K562 (cell line): ENCODE results near the gene CLASP1. TPM values are rescaled to one million over a fixed set of nuclear protein-coding genes. Genes with fewer than 3 reads are reported as not detected.

Experiments
- ATAC-seq: fragments of 200-7000 bp; cut with Tn5 transposase; 3 replicates; pipeline ENCODE4 v1.9.1; 2020; ENCODE audit warnings: moderate library complexity
- BruUV-seq: library from RNA; stranded (reverse); fragments of 400-500 nt; replicated peaks from 2 replicates; lab custom pipeline; 2021; lab: Mats Ljungman, UMichigan
- CTCF ChIA-PET: fragments of 300-600 bp; formaldehyde crosslinking; extraction: SDS; loops from one replicate; lab custom pipeline; 2021; ENCODE audit warnings: low intra/inter-chr PET ratio; lab: Yijun Ruan, JAX
- POLR2A ChIA-PET: fragments of 300-600, 350-650 bp; sonication (Branson Sonifier 250); formaldehyde crosslinking; extraction: SDS; loops from one replicate; lab custom pipeline; 2021; ENCODE audit warnings: antibody characterized with exemption, inconsistent platforms; lab: Yijun Ruan, JAX
- DNase-seq, 4 experiments: peaks; one replicate each; pipeline versions ENCODE4 v3.0.0 to v3.0.0-alpha.2; 2011 to 2018; ENCODE audit warnings: low spot score in 3 of 4, mixed read lengths in 3 of 4; ENCODE audit errors: extremely low read depth in 1 of 4
- FAIRE-seq: peaks from 2 replicates; lab custom pipeline; 2011; peaks lifted over from hg19 to GRCh38; lab: Jason Lieb, UNC
- H2AFZ ChIP-seq: 2 replicates; pipeline ENCODE4 v1.6.0; 2011; ENCODE audit warnings: low read depth, low read length, control low read depth, inconsistent platforms
- H3K27ac ChIP-seq: fragments of 200-600 bp; 3 replicates; pipeline ENCODE4 v1.8.0; 2011; ENCODE audit warnings: low read depth, mild to moderate bottlenecking, control low read depth, inconsistent platforms, low read length, moderate library complexity, mixed read lengths; ENCODE audit errors: extremely low read depth
- H3K27me3 ChIP-seq, 2 experiments: fragments of 300-600 bp in 1 of 2; 2 replicates in 1 of 2; 3 replicates in 1 of 2; pipeline versions ENCODE4 v1.6.0 to v1.8.0; 2011; ENCODE audit warnings: inconsistent platforms in 2 of 2, low read length in 2 of 2, mild to moderate bottlenecking in 1 of 2, mixed read lengths in 1 of 2, moderate library complexity in 1 of 2; ENCODE audit not compliant: control insufficient read depth in 2 of 2, insufficient read depth in 2 of 2
- H3K36me3 ChIP-seq: fragments of 300-600 bp; 3 replicates; pipeline ENCODE4 v1.8.0; 2011; ENCODE audit warnings: mild to moderate bottlenecking, low read length, inconsistent platforms; ENCODE audit not compliant: control insufficient read depth, insufficient read depth
- H3K4me1 ChIP-seq, 2 experiments: fragments of 200-600 bp in 1 of 2; replicated peaks in 1 of 2; 2 replicates in 1 of 2; 3 replicates in 1 of 2; pipeline versions ENCODE4 v1.5.1 to v1.8.0; 2011; ENCODE audit warnings: inconsistent platforms in 2 of 2, low read length in 2 of 2, mild to moderate bottlenecking in 1 of 2, mixed read lengths in 1 of 2, moderate library complexity in 1 of 2; ENCODE audit not compliant: control insufficient read depth in 2 of 2, insufficient read depth in 2 of 2
- H3K4me2 ChIP-seq: 2 replicates; pipeline ENCODE4 v1.6.1; 2011; ENCODE audit warnings: low read length, control low read depth, inconsistent platforms, mixed read lengths; ENCODE audit not compliant: insufficient read depth
- H3K4me3 ChIP-seq: fragments of 200-600 bp; sonication (generic), shearing (Covaris generic); 2 replicates; pipeline ENCODE4 v1.5.1; 2016; ENCODE audit warnings: control low read depth, inconsistent platforms
- H3K79me2 ChIP-seq: fragments of 200-600 bp; 3 replicates; pipeline ENCODE4 v1.8.0; 2011; ENCODE audit warnings: low read length, inconsistent platforms; ENCODE audit not compliant: control insufficient read depth, insufficient read depth
- H3K9ac ChIP-seq, 2 experiments: 2 replicates each; pipeline versions ENCODE4 v1.6.0 to v1.6.1; 2011; ENCODE audit warnings: low read depth in 2 of 2, low read length in 2 of 2, control low read depth in 1 of 2, inconsistent platforms in 1 of 2, mild to moderate bottlenecking in 1 of 2, mixed read lengths in 1 of 2; ENCODE audit not compliant: insufficient read depth in 1 of 2
- H3K9me1 ChIP-seq: one replicate; pipeline ENCODE4 v1.6.0; 2011; ENCODE audit warnings: inconsistent platforms, mild to moderate bottlenecking, low read length, moderate library complexity; ENCODE audit not compliant: control insufficient read depth, insufficient read depth
- H3K9me3 ChIP-seq: replicated peaks from 2 replicates; pipeline ENCODE4 v1.5.1; 2011; ENCODE audit warnings: low read depth, low read length, inconsistent platforms; ENCODE audit not compliant: control insufficient read depth, insufficient read depth
- H4K20me1 ChIP-seq: replicated peaks from 2 replicates; pipeline ENCODE4 v1.6.1; 2011; ENCODE audit warnings: low read length, inconsistent platforms, mixed read lengths; ENCODE audit not compliant: control insufficient read depth, insufficient read depth
- ZBTB7A ChIP-seq: IDR thresholded peaks from 2 replicates; pipeline ENCODE4 v1.6.1; 2011; ENCODE audit warnings: low read depth, mild to moderate bottlenecking, low read length, moderate library complexity, borderline replicate concordance; ENCODE audit not compliant: control insufficient read depth
- WGBS: fragments of 100-300 bp; shearing (Covaris generic); methylation state at CpG from one replicate; pipeline ENCODE4 v1.1.6; 2016; ENCODE audit warnings: low coverage, mixed read lengths; ENCODE audit not compliant: insufficient coverage; ENCODE audit errors: missing lambda C conversion rate; 5-methylcytosine and 5-hydroxymethylcytosine counted together
- in situ Hi-C: fragments of 300-500 bp; cut with MboI; formaldehyde crosslinking; loops from 4 replicates; pipeline ENCODE4 v1.15.0; 2018; ENCODE audit warnings: inconsistent platforms, mixed read lengths
- intact Hi-C: fragments of 100-400 bp; cut with micrococcal nuclease; formaldehyde crosslinking; loops from 2 replicates; pipeline ENCODE4 v1.14.2; 2022
- polyA plus RNA-seq, 8 experiments: library from polyadenylated mRNA; depleted of rRNA in 4 of 8; stranded (reverse) in 5 of 8; unstranded in 3 of 8; fragments of >200 nt; fragmentation: Nextera tagmentation in 2 of 8; fragmentation: Illumina TruSeq in 1 of 8; extraction: Ambion mirVana in 2 of 8; extraction: Trizol in 1 of 8; gene quantifications; 2 replicates each; pipeline versions ENCODE4 v1.2.1 to v1.2.3, GENCODE V29; 2011 to 2014; ENCODE audit warnings: inconsistent platforms in 1 of 8, missing spikeins in 1 of 8
- total RNA-seq, 7 experiments: library from RNA; depleted of rRNA in 6 of 7; stranded (reverse); fragments of >200 nt in 6 of 7; fragmentation: Illumina TruSeq in 2 of 7; extraction: Trizol in 2 of 7; gene quantifications; 2 replicates each; pipeline versions ENCODE4 v1.2.1 to v1.2.3, GENCODE V29; 2011 to 2021; ENCODE audit warnings: low replicate concordance in 1 of 7
- TF ChIP-seq, protein P1 (sequence below), 3 experiments: IDR thresholded peaks in 2 of 3; conservative IDR thresholded peaks in 1 of 3; 2 replicates each; pipeline ENCODE4 v1.5.1; 2011 to 2012; ENCODE audit warnings: low read length in 3 of 3, mild to moderate bottlenecking in 3 of 3, control low read depth in 2 of 3, improper control_type of control experiment in 1 of 3, inconsistent platforms in 1 of 3, low read depth in 1 of 3, mixed read lengths in 1 of 3, moderate library complexity in 1 of 3; ENCODE audit not compliant: insufficient read depth in 2 of 3

Gene CLASP1
- total and polyA plus RNA-seq, 9 of the 15 experiments (the other 6 are each of a cell fraction or from before 2014, with no cell fraction given), result 1.7 to 40.3 (median 20.7) TPM

DNA sequence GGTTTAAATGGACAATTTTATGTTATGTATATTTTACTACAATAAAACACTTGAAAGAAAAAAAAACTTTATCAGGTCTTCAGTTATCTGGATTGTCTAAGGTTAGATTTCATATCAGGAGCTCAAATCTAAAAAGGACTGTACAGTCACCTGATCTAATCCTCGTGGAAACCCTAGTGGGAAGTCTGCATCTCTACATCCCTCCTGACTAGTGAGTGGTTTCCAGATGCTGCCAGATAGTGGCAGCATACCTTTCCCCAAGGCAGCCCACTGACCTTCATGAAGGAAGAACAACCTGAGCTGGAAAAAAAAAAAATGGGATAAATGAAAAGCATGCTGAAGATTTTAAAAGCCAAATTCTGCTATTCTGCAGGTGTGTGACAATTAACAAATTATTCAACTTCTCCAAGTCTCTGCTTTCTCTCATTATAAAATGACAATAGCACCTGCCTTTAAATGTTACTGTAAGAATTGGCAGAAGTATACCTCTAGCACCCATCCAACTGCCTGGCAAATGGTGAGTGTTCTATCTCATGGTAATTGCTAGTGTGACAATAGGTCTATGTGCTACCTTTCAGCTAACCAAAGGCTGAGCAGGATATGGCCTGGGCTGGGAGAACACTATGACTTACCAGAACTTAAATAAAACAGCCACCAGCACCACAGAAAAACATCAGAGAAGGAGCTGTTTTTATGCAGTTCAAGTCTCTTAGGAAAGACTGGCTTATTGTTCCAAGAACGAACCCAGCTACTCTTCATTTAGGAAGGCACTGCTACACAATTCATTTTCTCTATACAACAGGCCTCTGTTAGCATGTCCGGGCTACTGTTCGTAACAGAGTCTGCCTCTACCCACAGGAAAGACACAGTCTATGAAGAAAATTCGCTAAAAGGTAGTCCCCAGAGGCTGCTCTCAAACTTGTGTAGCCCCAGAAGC lies 8.6 kb downstream of the CLASP1 start:
- peaks cover 3% of the 10 kb centered on the region in 2 experiments; a peak in 1 of 5 replicates for H3K4me1 ChIP-seq
- no peaks in the 10 kb centered on the region for H4K20me1 ChIP-seq
- in situ Hi-C loops, result no loop called here
- FAIRE-seq (no peak), DNase-seq (peak in 3 of 4 experiments; percentile 18 to 42 (median 42)), ATAC-seq (peak; percentile 44)
- H3K79me2 ChIP-seq, result peaks cover 84% of the 10 kb centered on the region
- H3K9ac ChIP-seq, result no peak overlapping the region
- no peaks in the 10 kb centered on the region for H3K27me3 ChIP-seq
- intact Hi-C loops, result no loop called here
- H3K36me3 ChIP-seq, result peaks cover 10% of the 10 kb centered on the region; the same call in 1 of the 3 replicates
- H3K4me3 ChIP-seq, result no peak overlapping the region
- H2AFZ ChIP-seq, result no peak overlapping the region
- peak overlapping the region; percentile 43; the same call in 1 of the 3 replicates for H3K27ac ChIP-seq
- no peak overlapping the region for H3K4me2 ChIP-seq
- no peaks in the 10 kb centered on the region for H3K9me1 ChIP-seq
- POLR2A ChIA-PET, result interaction anchor here (0.7 to 1.6 kb wide), 3 partner anchors 9 to 90 kb away, joined by 3 to 7 read pairs (median 3); partner anchors contain the start of gene CLASP1
- 54% methylated on average over 5 of the region's 5 CpGs for WGBS
- CTCF ChIA-PET, result no interaction called here
- H3K9me3 ChIP-seq, result peaks cover 3% of the 10 kb centered on the region
- BruUV-seq, result no TSS peak
- no peak for TF ChIP-seq ZBTB7A
- TF ChIP-seq, protein P1, sequence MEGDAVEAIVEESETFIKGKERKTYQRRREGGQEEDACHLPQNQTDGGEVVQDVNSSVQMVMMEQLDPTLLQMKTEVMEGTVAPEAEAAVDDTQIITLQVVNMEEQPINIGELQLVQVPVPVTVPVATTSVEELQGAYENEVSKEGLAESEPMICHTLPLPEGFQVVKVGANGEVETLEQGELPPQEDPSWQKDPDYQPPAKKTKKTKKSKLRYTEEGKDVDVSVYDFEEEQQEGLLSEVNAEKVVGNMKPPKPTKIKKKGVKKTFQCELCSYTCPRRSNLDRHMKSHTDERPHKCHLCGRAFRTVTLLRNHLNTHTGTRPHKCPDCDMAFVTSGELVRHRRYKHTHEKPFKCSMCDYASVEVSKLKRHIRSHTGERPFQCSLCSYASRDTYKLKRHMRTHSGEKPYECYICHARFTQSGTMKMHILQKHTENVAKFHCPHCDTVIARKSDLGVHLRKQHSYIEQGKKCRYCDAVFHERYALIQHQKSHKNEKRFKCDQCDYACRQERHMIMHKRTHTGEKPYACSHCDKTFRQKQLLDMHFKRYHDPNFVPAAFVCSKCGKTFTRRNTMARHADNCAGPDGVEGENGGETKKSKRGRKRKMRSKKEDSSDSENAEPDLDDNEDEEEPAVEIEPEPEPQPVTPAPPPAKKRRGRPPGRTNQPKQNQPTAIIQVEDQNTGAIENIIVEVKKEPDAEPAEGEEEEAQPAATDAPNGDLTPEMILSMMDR (IDR thresholded peaks at IDR 0.05 in 2 of 3, conservative IDR thresholded peaks at IDR 0.05 in 1 of 3; ENCODE audit: insufficient read depth in 2 of 3, low read depth in 1 of 3, low read length in 3 of 3), result peak in 1 of 3 experiments; percentile 11; a peak in 1 of 6 replicates
